ENCODE measurements around the gene TULP4. TPM values are rescaled to one million over a fixed set of nuclear protein-coding genes. Genes with fewer than 3 reads are reported as not detected.
A peak's percentile ranks its signal among the peaks of the same experiment; 100 is the strongest.

Gene TULP4
- total RNA-seq, 3 donors from 2014 or later, result 104 to 171 (median 112) TPM

DNA sequence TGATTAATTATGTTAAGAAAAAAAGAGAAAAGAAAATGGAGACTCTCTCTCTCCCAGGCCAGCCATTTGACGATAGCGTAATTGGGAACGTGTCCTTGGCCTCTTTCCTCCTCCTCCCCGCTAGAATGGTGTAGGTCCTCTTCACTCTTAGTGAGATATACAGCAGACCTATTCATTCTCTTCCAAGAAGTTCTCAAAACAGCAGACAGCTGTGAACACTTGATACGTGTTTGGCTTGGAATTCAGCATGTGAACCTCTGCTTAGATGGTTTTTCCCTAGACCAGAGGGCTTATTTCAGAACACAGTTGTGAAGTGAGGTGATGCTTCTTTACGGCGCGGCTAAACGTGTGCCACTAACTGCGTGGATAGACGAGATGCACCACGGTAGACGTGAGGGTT, 32.6 kb upstream of the TULP4 start:
- H3K9me3 ChIP-seq, result no peaks in the 10 kb centered on the region
- H3K4me3 ChIP-seq, result no peak overlapping the region
- intact Hi-C loops (cut with DNase I; ENCODE audit: low total_unique reads), result no loop called here
- TF ChIP-seq POLR2A (IDR thresholded peaks at IDR 0.05), result no peak
- TF ChIP-seq, protein P1, sequence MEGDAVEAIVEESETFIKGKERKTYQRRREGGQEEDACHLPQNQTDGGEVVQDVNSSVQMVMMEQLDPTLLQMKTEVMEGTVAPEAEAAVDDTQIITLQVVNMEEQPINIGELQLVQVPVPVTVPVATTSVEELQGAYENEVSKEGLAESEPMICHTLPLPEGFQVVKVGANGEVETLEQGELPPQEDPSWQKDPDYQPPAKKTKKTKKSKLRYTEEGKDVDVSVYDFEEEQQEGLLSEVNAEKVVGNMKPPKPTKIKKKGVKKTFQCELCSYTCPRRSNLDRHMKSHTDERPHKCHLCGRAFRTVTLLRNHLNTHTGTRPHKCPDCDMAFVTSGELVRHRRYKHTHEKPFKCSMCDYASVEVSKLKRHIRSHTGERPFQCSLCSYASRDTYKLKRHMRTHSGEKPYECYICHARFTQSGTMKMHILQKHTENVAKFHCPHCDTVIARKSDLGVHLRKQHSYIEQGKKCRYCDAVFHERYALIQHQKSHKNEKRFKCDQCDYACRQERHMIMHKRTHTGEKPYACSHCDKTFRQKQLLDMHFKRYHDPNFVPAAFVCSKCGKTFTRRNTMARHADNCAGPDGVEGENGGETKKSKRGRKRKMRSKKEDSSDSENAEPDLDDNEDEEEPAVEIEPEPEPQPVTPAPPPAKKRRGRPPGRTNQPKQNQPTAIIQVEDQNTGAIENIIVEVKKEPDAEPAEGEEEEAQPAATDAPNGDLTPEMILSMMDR (IDR thresholded peaks at IDR 0.05), result no peak
- no peak for TF ChIP-seq POLR2AphosphoS5 (IDR thresholded peaks at IDR 0.05)
- H3K27ac ChIP-seq, result no peak overlapping the region
- H3K4me1 ChIP-seq, result peaks cover 2 to 10% of the 10 kb centered on the region in 2 donors
- DNase-seq (ENCODE audit: low spot score in 2 of 2), result no peak
- H3K36me3 ChIP-seq, result no peaks in the 10 kb centered on the region
- H3K27me3 ChIP-seq, result no peaks in the 10 kb centered on the region

DNA sequence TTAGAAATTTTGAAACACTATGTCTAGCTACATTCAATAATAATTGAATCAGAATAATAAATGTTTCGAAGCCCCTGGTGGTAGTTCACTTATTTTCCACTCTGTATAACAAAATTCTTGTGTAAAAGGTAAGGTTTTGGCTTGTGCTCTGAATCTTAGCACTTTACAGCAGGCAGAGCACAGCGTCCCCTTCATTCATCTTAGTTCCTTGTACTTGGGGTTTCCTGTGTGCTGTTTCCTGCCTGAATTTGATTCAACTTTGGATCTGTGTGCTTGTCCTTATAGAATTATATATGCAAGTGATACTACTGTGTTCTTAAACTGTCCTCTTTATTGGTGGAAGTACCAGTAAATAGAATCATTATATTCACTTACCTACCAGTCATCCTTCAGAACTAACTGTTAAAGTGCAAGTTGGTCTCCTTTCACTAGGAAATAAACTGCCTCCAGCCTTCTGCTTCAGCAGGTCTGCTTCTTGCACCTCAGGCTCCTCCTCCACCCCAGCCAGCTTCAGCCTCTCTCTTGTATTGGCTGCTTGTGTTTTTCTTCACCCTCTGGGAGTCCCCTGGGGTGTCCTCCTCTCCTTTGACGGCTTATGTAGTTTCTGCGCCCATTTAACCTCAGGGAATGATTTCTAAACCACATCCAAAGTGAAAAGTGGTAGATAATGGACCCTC, 28.8 kb upstream of the TULP4 start:
- Histone ChIP-seq H3K27ac (peak overlapping the region; percentile 62 to 69), H3K4me1 (peaks cover 2 to 10% of the 10 kb centered on the region in 2 donors), H3K36me3 (no peaks in the 10 kb centered on the region), H3K27me3 (no peaks in the 10 kb centered on the region), H3K4me3 (no peak overlapping the region), H3K9me3 (no peaks in the 10 kb centered on the region)
- TF ChIP-seq, protein P1 (IDR thresholded peaks at IDR 0.05), result no peak
- no peak for TF ChIP-seq POLR2AphosphoS5 (IDR thresholded peaks at IDR 0.05)
- TF ChIP-seq POLR2A (IDR thresholded peaks at IDR 0.05), result no peak
- DNase-seq (ENCODE audit: low spot score in 2 of 2), result no peak
- intact Hi-C loops (cut with DNase I; ENCODE audit: low total_unique reads), result no loop called here

DNA sequence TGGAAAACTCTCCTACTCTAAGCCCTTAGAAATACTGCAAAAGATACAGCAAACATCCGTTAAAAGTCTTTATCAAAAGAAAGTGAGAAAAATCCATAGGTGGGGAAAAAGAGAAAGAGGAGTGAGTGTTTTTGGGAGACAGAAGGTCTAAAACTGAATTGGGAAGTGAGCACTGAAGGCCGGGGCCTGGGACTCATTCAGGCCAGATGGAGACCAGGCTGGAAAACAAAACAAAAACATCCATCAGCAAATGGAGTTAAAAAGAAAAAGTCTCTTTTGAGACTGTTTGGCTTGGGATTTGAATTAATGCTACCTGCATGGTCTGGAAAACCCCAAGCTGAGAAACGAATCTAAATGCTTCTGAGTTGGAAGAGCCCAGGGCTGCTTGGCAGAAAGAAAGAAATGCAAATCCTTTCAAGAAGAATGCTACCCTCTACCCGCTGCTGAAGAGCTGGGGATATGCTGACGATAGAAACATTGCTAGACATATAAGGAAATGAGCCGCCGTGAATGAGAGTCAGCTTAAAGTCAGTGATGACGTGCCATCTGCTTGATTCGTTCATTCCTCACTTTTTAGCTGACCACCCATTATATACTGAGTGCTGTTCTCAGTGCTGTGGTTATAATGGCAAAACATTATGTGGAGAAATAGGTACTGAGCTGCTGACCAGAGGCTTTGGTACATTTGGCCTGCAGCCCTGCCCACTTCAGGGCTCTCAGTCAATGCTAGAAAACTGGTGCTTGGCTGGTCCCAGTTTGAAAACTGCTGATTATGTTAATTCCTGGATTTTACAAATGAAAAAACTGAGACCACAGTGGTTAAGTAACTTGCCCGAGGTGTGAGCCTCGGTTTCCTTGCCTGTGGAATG, 28.0 kb upstream of the TULP4 start:
- peak overlapping the region; percentile 62 to 69 for H3K27ac ChIP-seq
- H3K4me1 ChIP-seq, result peaks cover 2 to 10% of the 10 kb centered on the region in 2 donors
- H3K4me3 ChIP-seq, result no peak overlapping the region
- intact Hi-C loops (cut with DNase I; ENCODE audit: low total_unique reads), result no loop called here
- TF ChIP-seq POLR2AphosphoS5 (IDR thresholded peaks at IDR 0.05), result no peak
- no peak for TF ChIP-seq POLR2A (IDR thresholded peaks at IDR 0.05)
- TF ChIP-seq, protein P1 (IDR thresholded peaks at IDR 0.05), result no peak
- peak in 1 of 2 donors; percentile 60 for DNase-seq (ENCODE audit: low spot score in 2 of 2)
- H3K36me3 ChIP-seq, result no peaks in the 10 kb centered on the region
- no peaks in the 10 kb centered on the region for H3K9me3 ChIP-seq
- H3K27me3 ChIP-seq, result no peaks in the 10 kb centered on the region

DNA sequence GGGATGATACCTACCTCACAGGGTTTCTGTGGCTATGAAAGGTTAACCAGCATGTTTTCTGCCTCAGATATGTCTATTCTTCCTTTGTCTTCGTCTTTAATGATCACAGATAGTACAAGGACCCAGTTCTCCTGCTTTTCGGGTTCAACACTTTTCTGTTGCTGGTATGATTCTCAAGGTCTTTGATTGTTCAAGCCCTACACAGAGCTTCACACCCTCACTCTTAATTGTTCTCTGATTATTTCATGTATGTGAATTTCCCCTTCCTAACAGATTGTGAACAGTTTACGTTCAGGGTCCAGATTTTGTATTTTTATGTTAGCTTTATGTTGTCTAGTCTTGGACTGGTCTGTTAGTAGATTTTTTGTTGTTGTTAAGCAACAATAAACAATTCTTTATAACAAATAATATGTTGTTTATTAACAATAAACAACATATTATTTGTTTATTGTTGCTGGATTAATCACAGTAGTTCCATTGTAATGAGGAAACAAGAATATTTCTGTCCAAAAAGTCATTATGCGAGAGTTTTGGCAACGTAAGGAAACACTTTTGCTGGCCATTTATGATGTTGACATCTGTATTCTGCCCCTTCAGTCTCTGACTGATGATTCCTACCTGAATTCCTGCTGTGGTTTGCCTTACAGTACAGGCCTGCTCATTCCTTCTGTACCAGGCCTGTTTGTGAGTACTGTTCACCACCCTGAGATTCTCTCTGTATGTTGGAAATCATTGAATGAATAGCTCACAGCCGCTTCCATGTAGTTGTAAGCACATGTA, 27.2 kb upstream of the TULP4 start:
- no peaks in the 10 kb centered on the region for H3K27me3 ChIP-seq
- DNase-seq (ENCODE audit: low spot score in 2 of 2), result no peak
- H3K36me3 ChIP-seq, result no peaks in the 10 kb centered on the region
- intact Hi-C loops (cut with DNase I; ENCODE audit: low total_unique reads), result no loop called here
- peak overlapping the region; percentile 62 to 69 for H3K27ac ChIP-seq
- H3K9me3 ChIP-seq, result no peaks in the 10 kb centered on the region
- H3K4me1 ChIP-seq, result peaks cover 2 to 10% of the 10 kb centered on the region in 2 donors
- TF ChIP-seq POLR2A (IDR thresholded peaks at IDR 0.05) (no peak), POLR2AphosphoS5 (IDR thresholded peaks at IDR 0.05) (no peak)
- TF ChIP-seq, protein P1 (IDR thresholded peaks at IDR 0.05), result no peak
- no peak overlapping the region for H3K4me3 ChIP-seq
